CD4-positive, CD25-positive, alpha-beta regulatory T cell (primary cell): Measurements from ENCODE around the gene TMEM9. TPM values are rescaled to one million over a fixed set of nuclear protein-coding genes. Genes with fewer than 3 reads are reported as not detected.

Experiments
- ATAC-seq, 2 donors: fragments of 150-1000 bp; cut with Tn5 transposase; one replicate each; pipeline ENCODE4 v1.10.0; 2021; ENCODE audit warnings: low read depth in 2 of 2, moderate number of reproducible peaks in 2 of 2, moderate library complexity in 1 of 2
- DNase-seq, 3 donors: peaks; one replicate each; pipeline versions ENCODE4 v3.0.0 to v3.0.0-alpha.2; 2012 to 2022; ENCODE audit warnings: mixed read lengths in 1 of 3
- H3K27ac ChIP-seq: one replicate; pipeline ENCODE4 v1.7.0; 2013; ENCODE audit warnings: mild to moderate bottlenecking, low read length; ENCODE audit not compliant: insufficient read depth, poor library complexity, severe bottlenecking
- H3K27me3 ChIP-seq: one replicate; pipeline ENCODE4 v1.7.0; 2013; ENCODE audit warnings: low read length; ENCODE audit not compliant: control insufficient read depth, insufficient read depth
- H3K36me3 ChIP-seq: one replicate; pipeline ENCODE4 v1.7.0; 2013; ENCODE audit warnings: mild to moderate bottlenecking, low read length, moderate library complexity; ENCODE audit not compliant: control insufficient read depth, insufficient read depth
- H3K4me1 ChIP-seq: 2 replicates; pipeline ENCODE4 v1.7.0; 2013; ENCODE audit warnings: mild to moderate bottlenecking, low read length; ENCODE audit not compliant: insufficient read depth, control insufficient read depth, poor library complexity, severe bottlenecking
- H3K4me3 ChIP-seq: one replicate; pipeline ENCODE4 v1.7.0; 2013; ENCODE audit warnings: low read depth, mild to moderate bottlenecking, low read length, moderate library complexity
- H3K9me3 ChIP-seq, 2 experiments: 1 replicate in 1 of 2; 2 replicates in 1 of 2; pipeline ENCODE4 v1.7.0; 2013; ENCODE audit warnings: low read length in 2 of 2, mild to moderate bottlenecking in 1 of 2, moderate library complexity in 1 of 2; ENCODE audit not compliant: control insufficient read depth in 2 of 2
- H3K27ac Mint-ChIP-seq, 3 donors: one replicate each; pipeline ENCODE4 v1.8.0; 2020 to 2022; ENCODE audit warnings: mild to moderate bottlenecking in 3 of 3, mixed read lengths in 3 of 3, moderate library complexity in 2 of 3
- H3K27me3 Mint-ChIP-seq: one replicate; pipeline ENCODE4 v1.8.0; 2022; ENCODE audit warnings: mild to moderate bottlenecking, mixed read lengths
- H3K36me3 Mint-ChIP-seq: one replicate; pipeline ENCODE4 v1.8.0; 2020; ENCODE audit warnings: mixed read lengths
- H3K4me1 Mint-ChIP-seq, 4 donors: one replicate each; pipeline ENCODE4 v1.8.0; 2020 to 2022; ENCODE audit warnings: mixed read lengths in 4 of 4, mild to moderate bottlenecking in 1 of 4
- H3K4me3 Mint-ChIP-seq, 4 donors: one replicate each; pipeline ENCODE4 v1.8.0; 2020 to 2022; ENCODE audit warnings: mild to moderate bottlenecking in 4 of 4, mixed read lengths in 4 of 4, moderate library complexity in 3 of 4
- H3K9me3 Mint-ChIP-seq, 7 donors: one replicate each; pipeline ENCODE4 v1.8.0; 2020 to 2022; ENCODE audit warnings: mixed read lengths in 7 of 7, mild to moderate bottlenecking in 3 of 7, moderate library complexity in 2 of 7
- polyA plus RNA-seq, 4 donors: library from polyadenylated mRNA; unstranded; fragments of 300-500 nt; fragmentation: Illumina TruSeq; gene quantifications; one replicate each; pipeline ENCODE4 v1.2.3, GENCODE V29; 2021
- total RNA-seq: library from RNA; stranded (reverse); gene quantifications from one replicate; pipeline ENCODE4 v1.2.3, GENCODE V29; 2022

Gene TMEM9
- total and polyA plus RNA-seq, 5 donors from 2014 or later: 12.1 to 40.6 (median 33.2) TPM

GRCh38 chr1:201155354-201155753 lies 1.1 kb upstream of the TMEM9 start:
- Mint-ChIP-seq H3K36me3 (peaks cover 12% of the 10 kb centered on the region), H3K27me3 (peaks cover 23% of the 10 kb centered on the region), H3K27ac (no peak overlapping the region), H3K9me3 (peaks cover 0 to 2% (median 0%) of the 10 kb centered on the region in 7 donors), H3K4me3 (peak overlapping the region in 2 of 4 donors; percentile 19 to 86), H3K4me1 (peaks cover 4 to 27% (median 15%) of the 10 kb centered on the region in 4 donors)
- H3K4me1 ChIP-seq: peaks cover 16% of the 10 kb centered on the region
- no peak overlapping the region for H3K27ac ChIP-seq
- H3K36me3 ChIP-seq: no peaks in the 10 kb centered on the region
- DNase-seq: no peak
- no peak overlapping the region for H3K4me3 ChIP-seq
- no peak for ATAC-seq
- no peaks in the 10 kb centered on the region for H3K9me3 ChIP-seq
- peaks cover 11% of the 10 kb centered on the region for H3K27me3 ChIP-seq

- peak overlapping the region; percentile 86 to 94 (median 91) for H3K4me3 Mint-ChIP-seq
- DNase-seq (no peak), ATAC-seq (peak; percentile 68 to 69)
- peak overlapping the region; percentile 66 for H3K4me3 ChIP-seq
- no peaks in the 10 kb centered on the region for H3K36me3 ChIP-seq
- H3K4me1 ChIP-seq: peaks cover 16% of the 10 kb centered on the region
- H3K4me1 Mint-ChIP-seq: peaks cover 4 to 30% (median 19%) of the 10 kb centered on the region in 4 donors
- H3K9me3 Mint-ChIP-seq: peaks cover 0 to 2% (median 0%) of the 10 kb centered on the region in 7 donors
- H3K27ac Mint-ChIP-seq: peak overlapping the region; percentile 84 to 93 (median 91)
- H3K9me3 ChIP-seq: no peaks in the 10 kb centered on the region
- no peak overlapping the region for H3K27ac ChIP-seq
- H3K27me3 ChIP-seq: peaks cover 11% of the 10 kb centered on the region
- H3K36me3 Mint-ChIP-seq: peaks cover 19% of the 10 kb centered on the region
- H3K27me3 Mint-ChIP-seq: peaks cover 19% of the 10 kb centered on the region
Measured at GRCh38 chr1:201153474-201154388, 543 bp downstream of the TMEM9 start.

DNA sequence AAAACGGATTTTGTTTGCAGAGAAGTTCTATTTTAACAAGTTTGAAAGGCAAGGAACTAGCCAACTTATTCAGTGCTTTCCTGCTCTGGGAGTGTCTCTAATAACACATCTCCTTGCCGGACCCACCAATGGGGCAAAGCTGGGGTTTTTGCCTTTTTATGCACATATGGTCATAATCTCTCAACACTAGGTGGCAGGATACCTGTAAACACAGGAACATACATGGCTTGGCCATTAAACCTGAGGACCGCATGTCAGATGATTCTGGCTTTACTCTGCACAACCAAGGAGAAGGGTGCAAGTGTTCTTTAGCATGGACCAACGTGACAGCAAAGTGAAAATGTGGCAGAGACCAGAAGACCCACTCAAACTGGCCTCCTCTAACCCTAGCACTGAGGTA lies 4.9 kb downstream of the TMEM9 start:
- H3K9me3 Mint-ChIP-seq: no peaks in the 10 kb centered on the region
- Histone ChIP-seq H3K4me1 (peaks cover 11% of the 10 kb centered on the region), H3K27me3 (no peaks in the 10 kb centered on the region), H3K36me3 (peaks cover 18% of the 10 kb centered on the region), H3K27ac (no peak overlapping the region), H3K9me3 (no peaks in the 10 kb centered on the region), H3K4me3 (no peak overlapping the region)
- DNase-seq (peak in 1 of 3 donors; percentile 41), ATAC-seq (no peak)
- H3K4me3 Mint-ChIP-seq: peak overlapping the region in 1 of 4 donors; percentile 67
- H3K27me3 Mint-ChIP-seq: peaks cover 1% of the 10 kb centered on the region
- peak overlapping the region in 1 of 3 donors; percentile 51 for H3K27ac Mint-ChIP-seq
- peaks cover 36% of the 10 kb centered on the region for H3K36me3 Mint-ChIP-seq
- H3K4me1 Mint-ChIP-seq: peaks cover 4 to 24% (median 17%) of the 10 kb centered on the region in 4 donors

DNA sequence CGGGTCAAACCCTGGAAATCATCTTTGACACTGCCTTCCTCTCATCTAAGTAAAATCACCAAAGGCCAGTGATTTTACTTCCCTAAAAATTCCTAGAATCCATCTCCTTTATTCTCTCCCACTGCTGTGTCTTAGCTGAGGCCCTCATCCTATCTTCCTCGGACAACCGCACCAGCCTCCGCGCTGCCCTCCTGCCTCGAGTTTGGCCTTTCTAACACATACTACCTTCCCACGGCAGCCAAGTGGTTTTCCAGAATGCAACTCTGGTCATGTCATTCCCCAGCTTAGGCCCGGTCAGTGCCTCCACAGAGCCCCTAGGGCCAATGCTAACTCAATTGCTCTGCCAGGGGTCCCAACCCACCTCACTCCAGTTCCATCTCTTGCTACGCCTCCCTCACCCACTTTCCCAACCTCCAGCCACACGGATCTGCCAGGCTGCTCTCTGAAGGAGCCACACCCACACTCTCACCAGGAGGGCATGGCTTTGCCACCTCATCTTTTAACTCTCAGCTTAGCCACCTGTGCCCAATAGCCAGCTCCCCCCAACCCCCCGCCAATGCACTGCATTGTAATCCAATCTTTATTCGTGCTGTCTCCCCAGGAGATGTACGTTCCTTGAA lies 6.8 kb downstream of the TMEM9 start:
- Histone ChIP-seq H3K27me3 (no peaks in the 10 kb centered on the region), H3K4me1 (no peaks in the 10 kb centered on the region), H3K4me3 (no peak overlapping the region), H3K36me3 (peaks cover 22% of the 10 kb centered on the region), H3K27ac (no peak overlapping the region), H3K9me3 (no peaks in the 10 kb centered on the region)
- DNase-seq: no peak
- no peak for ATAC-seq
- Mint-ChIP-seq H3K27me3 (no peaks in the 10 kb centered on the region), H3K4me1 (peaks cover 0 to 12% (median 8%) of the 10 kb centered on the region in 4 donors), H3K36me3 (peaks cover 52% of the 10 kb centered on the region), H3K27ac (no peak overlapping the region), H3K4me3 (no peak overlapping the region), H3K9me3 (no peaks in the 10 kb centered on the region)

- Histone ChIP-seq H3K27ac (no peak overlapping the region), H3K36me3 (peaks cover 22% of the 10 kb centered on the region), H3K4me1 (no peaks in the 10 kb centered on the region), H3K9me3 (no peaks in the 10 kb centered on the region), H3K4me3 (no peak overlapping the region), H3K27me3 (no peaks in the 10 kb centered on the region)
- DNase-seq (no peak), ATAC-seq (no peak)
- H3K27me3 Mint-ChIP-seq: no peaks in the 10 kb centered on the region
- H3K4me3 Mint-ChIP-seq: no peak overlapping the region
- H3K9me3 Mint-ChIP-seq: no peaks in the 10 kb centered on the region
- peaks cover 0 to 12% (median 6%) of the 10 kb centered on the region in 4 donors for H3K4me1 Mint-ChIP-seq
- peaks cover 56% of the 10 kb centered on the region for H3K36me3 Mint-ChIP-seq
- no peak overlapping the region for H3K27ac Mint-ChIP-seq
Measured at GRCh38 chr1:201146626-201147390, 7.5 kb downstream of the TMEM9 start.

DNA sequence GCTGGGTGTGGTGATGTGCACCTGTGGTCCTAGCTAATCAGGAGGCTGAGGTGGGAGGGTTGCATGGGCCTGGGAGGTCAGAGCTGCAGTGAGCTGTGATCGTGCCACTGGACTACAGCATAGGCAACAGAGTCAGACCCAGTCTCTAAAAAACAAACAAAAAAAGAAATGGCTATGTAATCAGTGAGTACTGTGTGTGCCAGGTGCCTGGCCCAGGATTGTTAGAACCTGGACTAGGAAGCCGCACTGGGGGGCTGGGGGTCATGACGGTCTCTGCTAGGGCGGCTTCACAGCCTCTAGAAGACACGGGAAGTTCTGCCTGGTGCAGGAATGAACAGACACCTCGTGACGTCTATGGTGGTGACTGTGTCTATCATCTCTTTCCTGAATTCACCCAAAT lies 8.5 kb downstream of the TMEM9 start:
- no peaks in the 10 kb centered on the region for H3K4me1 ChIP-seq
- peaks cover 27% of the 10 kb centered on the region for H3K36me3 ChIP-seq
- no peak for ATAC-seq
- DNase-seq: no peak
- no peaks in the 10 kb centered on the region for H3K9me3 ChIP-seq
- H3K27me3 ChIP-seq: no peaks in the 10 kb centered on the region
- H3K27ac Mint-ChIP-seq: no peak overlapping the region
- H3K36me3 Mint-ChIP-seq: peaks cover 56% of the 10 kb centered on the region
- H3K4me3 Mint-ChIP-seq: peak overlapping the region in 1 of 4 donors; percentile 27
- peaks cover 0 to 6% (median 4%) of the 10 kb centered on the region in 4 donors for H3K4me1 Mint-ChIP-seq
- H3K9me3 Mint-ChIP-seq: no peaks in the 10 kb centered on the region
- no peak overlapping the region for H3K27ac ChIP-seq
- H3K4me3 ChIP-seq: no peak overlapping the region
- no peaks in the 10 kb centered on the region for H3K27me3 Mint-ChIP-seq

- no peak overlapping the region for H3K27ac Mint-ChIP-seq
- H3K27me3 Mint-ChIP-seq: no peaks in the 10 kb centered on the region
- peaks cover 52% of the 10 kb centered on the region for H3K36me3 Mint-ChIP-seq
- DNase-seq (no peak), ATAC-seq (no peak)
- no peak overlapping the region for H3K4me3 Mint-ChIP-seq
- no peaks in the 10 kb centered on the region for H3K9me3 ChIP-seq
- H3K9me3 Mint-ChIP-seq: no peaks in the 10 kb centered on the region
- H3K4me3 ChIP-seq: no peak overlapping the region
- H3K36me3 ChIP-seq: peaks cover 28% of the 10 kb centered on the region
- peaks cover 0 to 6% (median 4%) of the 10 kb centered on the region in 4 donors for H3K4me1 Mint-ChIP-seq
- no peaks in the 10 kb centered on the region for H3K4me1 ChIP-seq
- H3K27me3 ChIP-seq: no peaks in the 10 kb centered on the region
- H3K27ac ChIP-seq: no peak overlapping the region
Measured at GRCh38 chr1:201145132-201145531, 9.1 kb downstream of the TMEM9 start.
